Smooth muscle cell of the umbilical artery (primary cell): ENCODE results near the gene CIAO2A. TPM values are rescaled to one million over a fixed set of nuclear protein-coding genes. Genes with fewer than 3 reads are reported as not detected.

Experiments
- total RNA-seq: library from RNA; depleted of rRNA; stranded (reverse); fragments of >200 nt; gene quantifications from 2 replicates; pipeline ENCODE4 v1.2.3, GENCODE V29; 2014

The CIAO2A gene
- total RNA-seq = 37.9 and 58.2 TPM in 2 replicates

GRCh38 chr15:64093627-64094417, at the start of gene CIAO2A:
CIAO2A (minus strand) TSS chr15:64093838; CDS start chr15:64093768, 70 bp downstream.

GRCh38 chr15:64095795-64096667, 2.4 kb upstream of the CIAO2A start, which contains the start of gene SNX1:
SNX1 (plus strand) TSS chr15:64095982; CDS start chr15:64096014, 32 bp downstream.

DNA sequence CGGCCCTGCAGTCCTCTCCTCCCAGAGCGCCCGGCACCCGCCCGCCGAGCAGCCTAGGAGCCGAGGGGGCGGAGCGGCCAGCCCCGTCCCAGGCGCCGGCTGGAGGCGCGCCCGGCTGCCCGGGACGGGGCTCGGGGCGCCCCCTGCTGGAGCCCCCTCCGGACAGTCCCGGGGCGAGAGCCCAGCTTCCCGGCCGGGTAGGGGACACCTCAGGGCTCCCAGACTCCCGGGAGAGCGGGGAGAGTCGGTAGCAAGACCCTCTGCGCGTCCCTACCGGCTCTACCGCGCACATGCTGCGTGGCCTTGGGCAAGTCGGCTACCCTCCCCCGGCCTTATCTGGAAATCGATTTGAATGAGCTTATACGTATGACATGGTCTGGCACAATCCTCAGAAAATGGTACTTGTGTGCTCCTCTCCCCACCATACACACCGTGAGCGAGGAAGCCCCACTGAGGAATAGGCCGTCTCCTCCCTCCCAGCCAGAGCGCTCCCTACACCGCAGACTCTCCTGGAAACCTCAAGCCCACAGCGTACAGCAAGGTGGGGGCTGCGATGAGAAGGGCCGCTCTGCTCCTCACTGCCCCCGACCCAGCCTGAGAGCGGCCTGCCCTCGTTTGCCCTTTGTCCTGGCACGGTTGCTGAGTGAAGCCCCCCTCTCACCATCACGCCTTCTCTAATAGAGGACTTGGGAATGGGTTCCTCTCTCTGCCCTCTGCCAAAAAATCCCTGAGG, 47.1 kb downstream of the CIAO2A start, which contains the start of gene DAPK2:
TSS of gene DAPK2 (minus strand) at position 65 of the 733 bp plus-strand sequence. CDS start 6,224 bp downstream, outside the sequence.

Other genes starting within 250 kb of the CIAO2A start
- 0.51 TPM in 1 of 2 replicates, not detected in the other for gene DAPK2, start 47.4 kb downstream of the CIAO2A start, total RNA-seq
- 42.2 and 46.5 TPM in 2 replicates for gene SNX1, start 2.1 kb upstream of the CIAO2A start, total RNA-seq
- 0.28 and 0.30 TPM in 2 replicates for gene SNX22, start 57.9 kb upstream of the CIAO2A start, total RNA-seq
- 1,167 and 1,999 TPM in 2 replicates for gene PPIB, start 69.2 kb upstream of the CIAO2A start, total RNA-seq